GM19438 (cell line): ENCODE measurements around the gene ALDH3A2.

Experiments
- ATAC-seq: cut with Tn5 transposase; IDR thresholded peaks from one replicate; pipeline ENCODE4 v1.9.1; 2021; ENCODE audit warnings: low read depth; ENCODE audit not compliant: unreplicated experiment

ALDH3A2 gene

DNA sequence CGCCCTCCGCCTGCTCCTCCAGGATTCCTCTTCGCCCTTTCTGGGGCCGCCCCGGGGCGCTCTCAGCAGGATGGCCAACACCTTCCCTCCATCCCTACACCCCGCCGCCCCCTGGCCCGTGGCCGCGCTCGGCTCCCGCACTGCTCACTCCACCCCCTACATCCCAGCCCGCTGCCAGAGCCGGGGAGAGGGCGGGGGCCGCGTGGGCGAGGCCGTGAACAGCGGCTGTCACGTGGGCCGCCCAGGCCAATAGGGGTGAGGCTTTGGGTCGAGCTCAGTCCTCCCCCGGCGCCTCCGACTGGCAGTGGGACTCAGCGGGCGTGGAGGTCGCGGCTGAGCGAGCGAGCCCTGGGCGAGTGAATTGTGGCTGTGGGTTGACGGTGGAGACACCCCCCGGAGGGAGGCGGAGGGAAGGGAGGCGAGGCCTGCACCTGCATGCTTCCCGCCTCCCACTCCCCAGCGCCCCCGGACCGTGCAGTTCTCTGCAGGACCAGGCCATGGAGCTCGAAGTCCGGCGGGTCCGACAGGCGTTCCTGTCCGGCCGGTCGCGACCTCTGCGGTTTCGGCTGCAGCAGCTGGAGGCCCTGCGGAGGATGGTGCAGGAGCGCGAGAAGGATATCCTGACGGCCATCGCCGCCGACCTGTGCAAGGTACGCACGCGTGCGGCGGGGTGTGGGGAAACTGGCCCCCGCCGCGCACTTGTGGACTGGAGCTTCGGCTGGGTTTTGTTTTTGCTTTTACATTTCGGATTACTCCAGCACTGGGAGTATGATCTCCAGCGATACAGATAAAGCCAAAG lies at the start of gene ALDH3A2:
ALDH3A2 (plus strand) TSS at position 277 of the 799 bp plus-strand sequence; CDS start at position 498, 221 bp downstream.
- ATAC-seq, result peak; percentile 90

DNA sequence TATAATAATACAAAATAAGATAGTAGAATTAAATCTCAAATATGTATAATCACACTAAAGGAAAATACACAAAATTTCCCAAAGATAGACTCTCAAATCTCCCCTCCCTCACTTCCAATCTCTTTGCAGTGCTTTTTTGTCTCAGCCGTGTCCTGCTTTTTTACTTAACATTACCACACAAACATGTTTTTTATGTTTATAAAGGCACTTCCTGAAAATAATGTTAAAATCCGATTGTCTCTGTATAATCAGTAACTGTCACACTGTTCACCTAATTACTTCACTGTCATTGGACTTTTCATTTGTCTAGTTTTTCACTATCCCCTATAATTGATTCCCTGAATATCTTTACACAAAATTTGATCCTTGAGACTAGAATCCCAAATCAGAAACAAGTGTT lies 38.2 kb upstream of the ALDH3A2 start:
- ATAC-seq, result no peak

DNA sequence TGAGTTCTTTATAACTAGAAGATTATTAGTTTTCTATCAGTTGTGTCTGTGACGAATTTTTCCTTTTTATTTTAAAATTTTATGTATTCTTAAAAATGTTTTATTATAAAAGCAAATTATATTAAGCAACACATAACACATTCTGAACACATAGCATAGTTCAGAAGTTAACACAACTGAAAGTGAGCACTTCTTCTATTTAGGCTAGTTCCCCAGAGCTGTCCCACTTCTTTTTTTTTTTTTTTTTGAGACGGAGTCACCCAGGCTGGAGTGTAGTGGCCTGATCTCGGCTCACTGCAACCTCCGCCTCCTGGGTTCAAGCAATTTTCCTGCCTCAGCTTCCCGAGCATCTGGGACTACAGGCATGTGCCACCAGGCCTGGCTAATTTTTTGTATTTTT lies 37.7 kb upstream of the ALDH3A2 start:
- ATAC-seq, result no peak

DNA sequence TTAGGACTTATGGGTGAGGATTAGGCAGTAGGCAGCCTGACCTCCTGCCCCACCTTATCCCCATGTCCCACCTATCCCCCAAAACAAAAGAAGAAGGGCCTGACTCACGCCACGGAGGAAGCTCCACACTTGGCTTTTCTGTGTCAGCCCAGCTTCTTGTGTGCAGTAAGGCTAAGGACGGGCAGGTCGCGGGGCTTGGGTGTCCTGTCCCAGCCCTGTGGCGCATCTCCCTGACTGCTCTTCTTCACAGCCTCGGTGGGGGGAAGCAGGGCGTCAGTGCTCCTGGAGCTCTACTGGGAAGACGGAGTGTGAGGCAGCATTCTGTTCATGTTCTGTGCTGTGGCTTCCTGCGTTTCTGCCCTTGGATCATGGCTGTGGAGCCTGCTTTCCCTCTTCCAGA lies 34.6 kb upstream of the ALDH3A2 start:
- ATAC-seq, result no peak

DNA sequence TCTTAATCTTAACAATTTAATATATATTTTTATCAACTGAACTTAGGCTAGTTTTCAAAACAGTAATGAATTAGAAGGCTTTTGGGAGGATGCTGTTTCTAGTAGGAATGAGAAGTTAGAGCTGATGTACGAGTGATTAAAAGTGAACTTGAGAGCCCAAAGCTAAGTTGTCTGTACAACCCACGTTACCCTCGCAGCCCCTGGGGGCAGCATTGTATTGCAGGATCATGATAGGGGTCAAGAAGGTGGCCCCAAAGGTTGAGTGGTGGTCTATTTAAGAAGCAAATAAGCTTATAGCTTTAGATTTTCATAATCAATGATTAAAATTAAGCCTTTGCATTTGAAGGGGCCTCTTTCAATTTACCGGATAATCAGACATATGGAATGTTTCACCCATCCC lies 33.7 kb upstream of the ALDH3A2 start:
- no peak for ATAC-seq

DNA sequence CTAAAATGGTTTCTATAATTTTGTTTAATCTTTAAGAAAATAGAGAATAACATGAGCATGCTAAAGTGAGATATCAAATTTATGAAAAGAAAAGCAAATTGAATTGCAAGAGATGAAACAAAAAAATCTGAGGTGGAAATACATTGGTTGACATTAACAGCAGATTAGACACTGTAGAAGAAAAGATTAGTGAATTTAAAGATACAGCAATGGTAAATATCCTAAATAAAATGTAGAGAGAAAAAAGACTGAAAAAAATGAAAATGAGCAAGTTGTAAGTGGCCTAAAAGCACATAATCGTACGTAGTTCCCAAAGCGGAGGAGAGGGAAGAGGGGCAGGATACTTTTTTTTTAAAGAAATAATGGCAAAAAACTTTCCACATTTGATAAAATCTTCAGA lies 30.5 kb upstream of the ALDH3A2 start:
- ATAC-seq, result no peak

DNA sequence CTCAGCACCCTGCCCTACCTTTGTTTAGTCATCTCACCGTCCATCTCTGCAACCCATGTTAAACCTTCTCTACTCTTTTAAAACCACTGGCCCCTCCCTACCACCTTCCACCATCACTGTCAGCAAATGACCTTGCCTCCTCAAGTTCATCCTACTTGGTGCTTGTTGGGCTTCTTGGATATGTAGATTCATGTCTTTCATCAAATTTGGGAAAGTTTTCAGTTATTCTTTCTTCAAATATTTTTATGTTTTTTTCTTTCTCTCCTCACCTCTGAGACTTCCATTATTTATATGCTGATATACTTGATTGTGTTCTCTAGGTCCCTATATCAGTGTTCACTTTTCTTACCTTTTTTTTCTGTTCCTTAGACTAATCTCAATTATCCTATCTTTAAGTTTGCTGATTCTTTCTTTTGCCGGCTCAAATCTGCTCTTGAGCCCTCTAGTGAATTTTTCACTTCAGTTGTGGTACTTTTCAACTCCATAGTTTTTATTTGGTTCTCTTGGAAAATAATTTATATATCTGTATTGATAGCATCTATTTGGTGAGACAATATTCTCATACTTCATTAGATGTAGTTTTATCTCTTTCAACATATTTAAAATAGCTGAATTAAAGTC lies 28.7 kb upstream of the ALDH3A2 start:
- ATAC-seq, result no peak

DNA sequence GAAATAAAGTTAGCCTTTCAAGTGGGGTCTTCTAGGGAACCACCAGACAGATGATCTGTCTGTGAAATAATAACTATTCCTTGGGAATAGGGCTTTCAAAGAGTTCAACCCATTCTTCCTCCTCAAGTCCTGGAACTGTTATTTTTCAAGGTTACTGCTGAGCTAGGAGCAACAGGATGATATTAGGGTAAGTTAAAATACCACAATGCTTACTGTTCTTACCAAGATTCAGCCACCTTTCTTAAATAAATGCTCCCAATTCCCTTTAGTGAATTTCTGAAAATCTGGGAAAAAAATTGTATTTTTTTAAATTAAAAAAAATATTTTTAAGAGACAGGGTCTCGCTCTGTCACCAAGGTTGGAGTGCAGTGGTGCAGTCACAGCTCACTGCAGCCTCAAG lies 26.9 kb upstream of the ALDH3A2 start:
- no peak for ATAC-seq

DNA sequence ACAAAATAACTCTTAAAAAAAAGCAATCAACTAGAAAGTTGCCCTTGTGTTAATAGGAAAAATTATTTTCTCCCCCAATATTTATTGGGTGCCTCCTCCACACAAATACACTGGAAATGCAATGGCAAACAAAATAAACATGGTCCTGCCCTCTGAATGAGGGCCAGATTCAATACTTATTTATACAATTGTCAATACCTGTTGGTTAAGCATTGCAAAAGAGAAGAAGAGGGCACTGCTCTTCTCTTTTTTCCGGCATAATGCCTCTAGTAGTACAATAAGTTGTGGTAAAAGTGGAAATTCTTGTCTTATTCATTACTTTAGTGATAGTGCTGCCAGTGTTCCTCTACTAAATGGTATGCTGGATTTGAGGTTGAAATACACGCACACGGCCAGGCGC lies 22.5 kb upstream of the ALDH3A2 start:
- no peak for ATAC-seq

DNA sequence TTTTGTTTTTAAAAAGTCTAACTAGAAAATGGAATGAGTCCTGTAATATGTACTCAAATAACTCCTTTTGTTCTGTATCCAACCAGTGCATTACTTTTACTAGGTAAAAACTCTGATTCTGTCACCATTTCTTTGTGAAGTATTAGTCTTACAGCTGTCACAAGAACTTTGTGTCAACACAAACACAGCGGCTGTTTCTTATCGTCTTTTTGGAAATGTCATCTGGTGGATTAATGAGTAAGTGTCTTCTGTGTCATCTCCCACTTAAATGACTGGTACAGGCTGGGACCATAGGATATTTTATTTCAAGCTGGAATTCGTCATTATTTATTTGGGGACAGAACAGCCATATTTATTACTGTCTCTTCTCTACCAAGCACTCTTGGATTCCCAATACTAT lies 19.1 kb upstream of the ALDH3A2 start:
- ATAC-seq, result no peak

DNA sequence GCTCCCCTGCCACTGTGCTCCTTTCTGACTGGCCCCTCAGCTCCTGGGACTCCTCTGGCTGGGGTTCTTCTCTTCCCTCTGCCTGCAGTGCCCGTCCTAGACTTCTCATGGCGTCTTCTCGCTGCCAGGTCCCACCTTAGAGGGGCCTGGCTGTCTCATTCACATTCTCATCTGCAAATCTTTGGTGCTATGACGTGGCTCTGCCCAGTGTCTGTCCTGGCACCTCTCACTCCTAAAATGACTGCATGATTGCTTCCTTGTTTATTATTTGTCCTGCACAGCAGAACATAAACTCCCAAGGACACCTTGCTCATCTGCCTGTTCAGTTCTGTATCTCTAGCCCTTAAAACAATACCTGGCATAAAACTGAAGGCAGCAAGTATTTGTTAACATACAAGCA lies 18.5 kb upstream of the ALDH3A2 start:
- no peak for ATAC-seq

DNA sequence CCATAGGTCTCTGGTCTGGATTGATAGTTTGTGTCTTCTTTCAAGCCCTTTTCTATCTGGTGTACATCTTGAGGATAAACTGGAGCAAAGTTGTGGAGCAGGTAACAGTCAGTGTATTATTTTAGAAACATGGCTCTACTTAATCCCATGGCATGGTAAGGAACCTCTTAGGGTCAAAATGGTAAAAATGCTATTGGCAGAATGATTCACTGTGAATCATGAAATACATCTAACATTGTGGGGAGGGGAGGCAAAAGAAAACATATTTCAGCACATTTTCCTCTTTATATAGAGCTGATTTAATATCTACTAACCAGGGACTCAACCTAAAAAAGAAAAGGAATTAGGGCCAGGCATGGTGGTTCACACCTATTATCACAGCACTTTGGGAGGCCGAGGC lies 17.9 kb upstream of the ALDH3A2 start:
- ATAC-seq, result no peak

DNA sequence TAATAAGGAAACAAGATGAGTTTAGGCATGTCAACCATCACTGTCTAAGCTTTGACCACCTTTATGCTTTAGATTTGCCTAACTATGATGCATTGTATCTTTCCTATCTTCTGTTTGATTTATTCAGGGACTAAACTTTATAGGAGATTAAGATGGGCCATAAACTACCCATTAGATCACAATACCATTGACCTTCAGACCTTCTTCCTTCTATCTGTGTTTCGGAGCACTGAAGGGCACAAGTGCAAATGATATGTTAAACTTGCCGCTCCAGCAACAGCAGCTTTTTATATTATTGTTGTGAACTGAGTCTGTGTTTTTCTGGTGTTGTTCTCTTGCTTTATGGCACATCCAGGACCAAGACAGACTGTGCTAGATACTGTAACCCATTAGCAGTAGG lies 16.6 kb upstream of the ALDH3A2 start:
- no peak for ATAC-seq

DNA sequence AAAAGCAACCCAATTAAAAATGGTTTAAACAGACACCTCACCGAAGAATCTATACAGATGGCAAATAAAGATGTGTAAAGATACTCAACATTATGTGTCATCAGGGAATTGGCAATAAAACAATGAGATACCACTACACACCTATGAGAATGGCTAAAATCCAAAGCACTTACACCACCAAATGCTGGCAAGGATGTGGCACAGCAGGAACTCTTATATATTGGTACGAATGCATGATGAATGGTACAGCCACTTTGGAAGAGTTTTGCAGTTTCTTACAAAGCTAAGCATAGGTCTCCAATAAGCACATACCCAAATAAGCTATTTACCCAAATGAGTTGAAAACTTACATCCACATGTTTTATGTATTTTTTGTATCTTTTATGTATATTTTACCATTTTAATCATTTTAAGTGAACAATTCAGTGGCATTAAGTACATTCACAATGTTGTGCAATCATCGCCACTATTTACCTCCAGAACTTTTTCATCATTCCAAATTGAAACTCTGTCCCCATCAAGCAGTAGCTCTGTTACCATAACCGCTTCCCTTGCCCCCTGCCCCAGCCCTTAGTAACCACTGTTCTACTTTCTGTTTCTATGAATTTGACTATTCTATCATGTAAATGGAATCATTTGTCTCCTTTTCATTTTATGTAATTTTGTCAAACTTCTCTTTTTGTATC lies 6.7 kb upstream of the ALDH3A2 start:
- ATAC-seq, result no peak

DNA sequence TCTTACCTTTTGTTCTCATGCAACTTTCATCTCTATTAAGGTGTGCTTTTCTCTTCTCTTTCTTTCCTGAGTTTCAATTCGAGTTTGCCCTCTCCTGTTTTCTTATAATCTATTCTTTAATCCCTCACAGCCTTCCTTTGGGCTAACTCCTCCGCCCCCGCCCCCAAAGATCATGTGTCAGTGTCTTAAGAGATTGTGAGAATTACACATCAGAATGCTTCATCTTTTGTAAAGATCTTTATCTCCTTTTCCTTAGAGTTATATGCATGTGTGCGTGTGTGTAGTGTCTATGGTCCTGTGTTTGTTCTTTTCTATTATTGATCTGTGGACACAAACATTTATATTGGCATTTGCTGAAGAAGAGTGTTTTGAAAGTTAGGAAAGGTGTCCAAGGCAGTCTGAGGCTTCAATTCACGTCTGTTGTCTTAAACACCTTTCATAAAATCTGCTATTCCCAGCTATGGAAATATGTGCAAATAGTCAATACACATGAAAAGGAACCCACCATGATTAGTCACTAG lies 6.1 kb upstream of the ALDH3A2 start:
- no peak for ATAC-seq

DNA sequence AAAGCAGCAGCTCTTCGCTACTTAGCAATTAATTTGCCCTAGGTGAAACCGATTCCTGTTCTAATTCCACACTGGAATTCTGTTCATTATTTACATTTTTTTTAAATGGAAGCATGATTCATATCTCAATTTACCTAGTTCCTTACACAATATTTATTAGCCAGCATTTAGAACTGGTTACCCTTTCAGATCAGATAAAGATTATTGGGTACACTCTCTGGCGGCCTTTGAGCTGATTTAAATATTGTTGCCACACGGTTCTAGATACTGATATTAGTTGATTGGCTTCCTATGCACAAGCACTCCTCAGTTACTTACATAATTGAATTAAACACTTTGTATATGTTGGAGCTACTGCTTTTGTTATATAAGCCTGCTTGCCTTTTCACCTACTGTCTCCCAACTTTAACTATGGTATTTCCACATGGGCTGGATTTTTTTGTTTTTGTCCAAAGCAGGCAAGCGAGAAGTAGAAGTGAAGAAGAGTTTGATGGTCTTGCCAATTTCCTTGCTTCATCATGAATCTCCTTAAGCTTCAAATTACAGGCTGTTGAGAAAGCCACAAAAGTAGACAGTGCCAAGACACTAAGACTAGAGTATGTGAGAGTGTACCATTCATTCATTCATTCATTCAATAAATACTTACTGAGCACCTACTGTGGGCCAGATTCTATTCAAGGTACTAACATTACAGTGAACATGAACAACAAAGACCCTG lies 3.9 kb upstream of the ALDH3A2 start:
- ATAC-seq, result no peak

DNA sequence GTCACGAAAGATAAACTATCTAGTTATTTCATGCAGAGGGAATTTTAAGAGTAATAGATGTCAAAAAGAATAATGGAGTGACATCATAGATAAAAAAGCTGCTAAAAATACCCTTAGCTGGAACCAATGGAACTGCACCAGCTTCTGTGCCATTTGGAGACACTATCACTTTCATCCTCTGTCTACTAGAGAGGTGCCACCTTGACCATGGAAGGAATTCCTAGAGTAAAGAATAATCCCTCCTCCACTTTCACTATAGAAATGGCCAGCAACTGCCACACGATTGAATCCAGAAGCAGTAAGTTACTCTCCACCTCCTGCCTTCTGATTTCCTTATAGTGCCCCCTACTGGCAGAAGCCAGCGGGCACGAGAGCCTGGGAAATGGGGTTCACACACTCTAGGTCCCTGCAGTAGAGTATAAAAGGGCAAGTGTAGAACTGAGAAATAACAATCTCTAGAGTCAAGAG lies 2.8 kb upstream of the ALDH3A2 start:
- no peak for ATAC-seq

DNA sequence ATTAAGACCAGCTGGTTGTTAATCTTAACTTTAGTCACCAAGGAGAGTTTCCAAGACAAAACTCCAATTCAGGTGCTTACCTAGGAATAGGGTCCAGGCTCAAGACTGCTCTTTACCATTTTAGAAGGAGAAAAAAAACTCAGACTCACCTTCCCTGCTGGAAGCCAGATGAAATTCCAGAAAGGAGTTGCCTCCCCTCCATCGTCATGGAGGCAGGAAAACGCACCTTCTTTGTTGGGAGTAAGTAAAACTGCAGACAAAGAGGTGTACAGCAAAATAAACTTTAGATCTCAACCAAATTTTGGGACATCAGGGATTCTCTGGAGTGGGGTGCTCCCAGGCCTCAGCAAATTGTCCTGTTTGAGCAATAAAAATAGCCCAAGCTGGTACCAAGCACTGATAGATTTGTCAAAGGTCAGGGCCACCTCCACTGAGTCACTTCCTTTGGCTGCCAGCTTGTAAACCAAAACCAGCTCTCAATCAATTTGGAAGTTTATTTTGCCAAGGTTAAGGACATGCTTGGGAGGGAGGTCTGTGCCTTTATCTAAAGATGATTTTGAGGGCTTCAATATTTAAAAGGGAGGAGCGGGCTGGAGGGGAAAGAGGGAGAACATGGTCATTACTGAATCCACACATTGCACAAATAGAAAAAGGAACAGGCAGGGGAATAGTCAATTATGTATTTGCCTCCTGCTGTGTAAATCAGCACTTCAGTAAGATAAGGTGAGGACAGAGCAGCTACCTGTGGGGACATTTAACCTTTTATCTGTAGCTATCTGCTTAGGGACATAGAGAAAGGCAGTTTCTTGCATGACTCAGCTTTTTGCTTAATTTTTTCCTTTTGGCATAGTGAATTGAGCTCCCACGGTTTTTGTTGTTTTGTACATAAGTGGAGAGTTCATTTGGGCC lies 1.5 kb upstream of the ALDH3A2 start:
- ATAC-seq, result no peak

DNA sequence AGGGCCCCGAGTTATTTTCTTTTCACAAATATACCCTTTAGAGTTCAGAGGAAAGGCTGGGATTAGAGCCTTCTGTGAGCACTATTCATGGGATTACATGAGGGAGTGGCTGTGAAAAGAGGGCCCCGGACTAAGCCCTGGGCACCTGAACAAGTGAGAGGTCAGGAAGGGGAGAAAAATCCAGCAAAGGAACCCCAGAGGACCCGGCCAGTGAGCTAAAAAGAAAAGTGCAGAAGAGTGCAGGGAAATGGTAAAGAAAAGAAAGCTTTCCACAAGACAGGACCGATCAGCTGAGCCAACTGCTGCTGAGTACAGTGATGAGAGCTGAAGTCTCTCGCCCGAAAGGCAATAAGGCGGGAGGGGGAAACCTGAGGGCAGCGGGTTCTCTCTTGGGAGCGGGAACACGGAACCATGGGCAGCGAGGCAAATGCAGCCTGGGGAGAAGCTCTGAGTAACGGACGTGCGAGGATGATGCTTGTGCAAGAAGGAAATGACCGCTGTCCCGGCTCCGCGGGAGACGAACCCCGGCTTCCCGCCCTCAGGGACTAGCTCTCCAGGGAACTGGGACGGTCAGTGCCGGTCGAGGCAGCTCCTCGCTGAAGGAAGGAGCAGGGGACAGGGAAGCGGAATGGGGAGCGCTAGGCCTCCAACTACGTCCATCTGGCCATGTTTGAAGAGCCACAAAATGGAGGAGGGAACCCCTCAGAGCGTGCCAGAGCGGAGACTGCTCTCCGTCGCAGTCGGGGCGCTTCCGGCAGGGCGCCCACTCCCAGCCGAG lies 665 bp upstream of the ALDH3A2 start:
- ATAC-seq, result peak; percentile 26
